ENCODE measurements around the gene LPAR1. TPM values are rescaled to one million over a fixed set of nuclear protein-coding genes. Genes with fewer than 3 reads are reported as not detected.

LPAR1 gene
- total and polyA plus RNA-seq, 9 donors, result 39.3 to 74.9 (median 51.8) TPM

- H3K27me3 ChIP-seq (ENCODE audit: control insufficient read depth, insufficient read depth, low read length), result no peaks in the 10 kb centered on the region
- WGBS (ENCODE audit: insufficient coverage), result 74% methylated on average over 4 of the region's 4 CpGs
- H3K36me3 ChIP-seq (ENCODE audit: control insufficient read depth, insufficient read depth, low read length), result peaks cover 4% of the 10 kb centered on the region
- H3K27ac ChIP-seq (ENCODE audit: low read length), result no peak overlapping the region
- no peak for DNase-seq
- H3K4me3 ChIP-seq (ENCODE audit: low read length), result no peak overlapping the region
- H3K4me1 ChIP-seq (ENCODE audit: control insufficient read depth, insufficient read depth, low read length), result peaks cover 6% of the 10 kb centered on the region
- no peaks in the 10 kb centered on the region for H3K9me3 ChIP-seq (replicated peaks; ENCODE audit: control insufficient read depth, low read depth, low read length)
These were observed 9.0 kb downstream of the LPAR1 start for GRCh38 chr9:111029260-111029659.

- Histone ChIP-seq H3K4me3 (ENCODE audit: low read length) (no peak overlapping the region), H3K36me3 (ENCODE audit: control insufficient read depth, insufficient read depth, low read length) (peaks cover 4% of the 10 kb centered on the region), H3K4me1 (ENCODE audit: control insufficient read depth, insufficient read depth, low read length) (no peaks in the 10 kb centered on the region), H3K27ac (ENCODE audit: low read length) (no peak overlapping the region), H3K9me3 (replicated peaks; ENCODE audit: control insufficient read depth, low read depth, low read length) (no peaks in the 10 kb centered on the region), H3K27me3 (ENCODE audit: control insufficient read depth, insufficient read depth, low read length) (no peaks in the 10 kb centered on the region)
- DNase-seq, result no peak
- no CpG with 5 or more reads among the region's 2 CpGs for WGBS (ENCODE audit: insufficient coverage)
These were observed 10.5 kb downstream of the LPAR1 start for GRCh38 chr9:111027798-111028197.

- DNase-seq, result no peak
- H3K4me3 ChIP-seq (ENCODE audit: low read length), result no peak overlapping the region
- H3K36me3 ChIP-seq (ENCODE audit: control insufficient read depth, insufficient read depth, low read length), result no peaks in the 10 kb centered on the region
- no peaks in the 10 kb centered on the region for H3K9me3 ChIP-seq (replicated peaks; ENCODE audit: control insufficient read depth, low read depth, low read length)
- no peak overlapping the region for H3K27ac ChIP-seq (ENCODE audit: low read length)
- peaks cover 3% of the 10 kb centered on the region for H3K4me1 ChIP-seq (ENCODE audit: control insufficient read depth, insufficient read depth, low read length)
- H3K27me3 ChIP-seq (ENCODE audit: control insufficient read depth, insufficient read depth, low read length), result no peaks in the 10 kb centered on the region
- 64% methylated on average over 3 of the region's 3 CpGs for WGBS (ENCODE audit: insufficient coverage)
These were observed 15.1 kb downstream of the LPAR1 start for GRCh38 chr9:111023128-111023527.

GRCh38 chr9:111020594-111020993 lies 17.7 kb downstream of the LPAR1 start:
- no peak overlapping the region for H3K4me3 ChIP-seq (ENCODE audit: low read length)
- WGBS (ENCODE audit: insufficient coverage), result no CpG with 5 or more reads among the region's 1 CpG
- no peaks in the 10 kb centered on the region for H3K27me3 ChIP-seq (ENCODE audit: control insufficient read depth, insufficient read depth, low read length)
- DNase-seq, result no peak
- H3K27ac ChIP-seq (ENCODE audit: low read length), result no peak overlapping the region
- H3K36me3 ChIP-seq (ENCODE audit: control insufficient read depth, insufficient read depth, low read length), result no peaks in the 10 kb centered on the region
- no peaks in the 10 kb centered on the region for H3K9me3 ChIP-seq (replicated peaks; ENCODE audit: control insufficient read depth, low read depth, low read length)
- H3K4me1 ChIP-seq (ENCODE audit: control insufficient read depth, insufficient read depth, low read length), result peaks cover 8% of the 10 kb centered on the region

GRCh38 chr9:111016426-111017045 lies 21.7 kb downstream of the LPAR1 start:
- peaks cover 5% of the 10 kb centered on the region for H3K4me1 ChIP-seq (ENCODE audit: control insufficient read depth, insufficient read depth, low read length)
- H3K9me3 ChIP-seq (replicated peaks; ENCODE audit: control insufficient read depth, low read depth, low read length), result no peaks in the 10 kb centered on the region
- H3K36me3 ChIP-seq (ENCODE audit: control insufficient read depth, insufficient read depth, low read length), result no peaks in the 10 kb centered on the region
- no peaks in the 10 kb centered on the region for H3K27me3 ChIP-seq (ENCODE audit: control insufficient read depth, insufficient read depth, low read length)
- H3K27ac ChIP-seq (ENCODE audit: low read length), result no peak overlapping the region
- H3K4me3 ChIP-seq (ENCODE audit: low read length), result no peak overlapping the region
- 23% methylated on average over 2 of the region's 3 CpGs for WGBS (ENCODE audit: insufficient coverage)
- peak; percentile 58 for DNase-seq

GRCh38 chr9:111016016-111016415 lies 22.3 kb downstream of the LPAR1 start:
- no peaks in the 10 kb centered on the region for H3K9me3 ChIP-seq (replicated peaks; ENCODE audit: control insufficient read depth, low read depth, low read length)
- no peak for DNase-seq
- H3K27ac ChIP-seq (ENCODE audit: low read length), result no peak overlapping the region
- H3K36me3 ChIP-seq (ENCODE audit: control insufficient read depth, insufficient read depth, low read length), result no peaks in the 10 kb centered on the region
- 70% methylated on average over 1 of the region's 1 CpG for WGBS (ENCODE audit: insufficient coverage)
- H3K4me3 ChIP-seq (ENCODE audit: low read length), result no peak overlapping the region
- H3K27me3 ChIP-seq (ENCODE audit: control insufficient read depth, insufficient read depth, low read length), result no peaks in the 10 kb centered on the region
- H3K4me1 ChIP-seq (ENCODE audit: control insufficient read depth, insufficient read depth, low read length), result peaks cover 5% of the 10 kb centered on the region

GRCh38 chr9:111013707-111014106 lies 24.6 kb downstream of the LPAR1 start:
- no CpG with 5 or more reads among the region's 1 CpG for WGBS (ENCODE audit: insufficient coverage)
- H3K27me3 ChIP-seq (ENCODE audit: control insufficient read depth, insufficient read depth, low read length), result no peaks in the 10 kb centered on the region
- no peak for DNase-seq
- H3K9me3 ChIP-seq (replicated peaks; ENCODE audit: control insufficient read depth, low read depth, low read length), result no peaks in the 10 kb centered on the region
- no peak overlapping the region for H3K27ac ChIP-seq (ENCODE audit: low read length)
- H3K36me3 ChIP-seq (ENCODE audit: control insufficient read depth, insufficient read depth, low read length), result no peaks in the 10 kb centered on the region
- peaks cover 5% of the 10 kb centered on the region for H3K4me1 ChIP-seq (ENCODE audit: control insufficient read depth, insufficient read depth, low read length)
- no peak overlapping the region for H3K4me3 ChIP-seq (ENCODE audit: low read length)

GRCh38 chr9:111013250-111013649 lies 25.0 kb downstream of the LPAR1 start:
- no peak overlapping the region for H3K27ac ChIP-seq (ENCODE audit: low read length)
- H3K27me3 ChIP-seq (ENCODE audit: control insufficient read depth, insufficient read depth, low read length), result no peaks in the 10 kb centered on the region
- H3K4me3 ChIP-seq (ENCODE audit: low read length), result no peak overlapping the region
- H3K9me3 ChIP-seq (replicated peaks; ENCODE audit: control insufficient read depth, low read depth, low read length), result no peaks in the 10 kb centered on the region
- H3K4me1 ChIP-seq (ENCODE audit: control insufficient read depth, insufficient read depth, low read length), result peaks cover 5% of the 10 kb centered on the region
- no peak for DNase-seq
- WGBS (ENCODE audit: insufficient coverage), result no CpG with 5 or more reads among the region's 1 CpG
- no peaks in the 10 kb centered on the region for H3K36me3 ChIP-seq (ENCODE audit: control insufficient read depth, insufficient read depth, low read length)

- H3K4me1 ChIP-seq (ENCODE audit: control insufficient read depth, insufficient read depth, low read length), result no peaks in the 10 kb centered on the region
- H3K27ac ChIP-seq (ENCODE audit: low read length), result no peak overlapping the region
- no peak for DNase-seq
- no peaks in the 10 kb centered on the region for H3K9me3 ChIP-seq (replicated peaks; ENCODE audit: control insufficient read depth, low read depth, low read length)
- no peaks in the 10 kb centered on the region for H3K27me3 ChIP-seq (ENCODE audit: control insufficient read depth, insufficient read depth, low read length)
- no CpG with 5 or more reads among the region's 7 CpGs for WGBS (ENCODE audit: insufficient coverage)
- H3K4me3 ChIP-seq (ENCODE audit: low read length), result no peak overlapping the region
- H3K36me3 ChIP-seq (ENCODE audit: control insufficient read depth, insufficient read depth, low read length), result peaks cover 2% of the 10 kb centered on the region
These were observed 29.9 kb downstream of the LPAR1 start for GRCh38 chr9:111008158-111009075.

GRCh38 chr9:111005746-111006470 lies 32.4 kb downstream of the LPAR1 start:
- H3K27me3 ChIP-seq (ENCODE audit: control insufficient read depth, insufficient read depth, low read length), result no peaks in the 10 kb centered on the region
- H3K27ac ChIP-seq (ENCODE audit: low read length), result no peak overlapping the region
- H3K9me3 ChIP-seq (replicated peaks; ENCODE audit: control insufficient read depth, low read depth, low read length), result no peaks in the 10 kb centered on the region
- H3K4me1 ChIP-seq (ENCODE audit: control insufficient read depth, insufficient read depth, low read length), result no peaks in the 10 kb centered on the region
- no peak overlapping the region for H3K4me3 ChIP-seq (ENCODE audit: low read length)
- WGBS (ENCODE audit: insufficient coverage), result no CpG with 5 or more reads among the region's 1 CpG
- peaks cover 2% of the 10 kb centered on the region for H3K36me3 ChIP-seq (ENCODE audit: control insufficient read depth, insufficient read depth, low read length)
- no peak for DNase-seq
